ENCODE measurements around the gene UROC1.
A peak's percentile ranks its signal among the peaks of the same experiment; 100 is the strongest.
"Not testable (repeated sequence)": the region's sequence is repeated elsewhere in the genome, so short reads cannot be mapped to it uniquely, and the experiment has no call there.

The UROC1 gene

GRCh38 chr3:126546549-126547239, 29.1 kb upstream of the UROC1 start:
- DNase-seq = no peak

GRCh38 chr3:126546013-126546412, 28.4 kb upstream of the UROC1 start:
- no peak for DNase-seq

GRCh38 chr3:126545544-126545943, 28.0 kb upstream of the UROC1 start:
- DNase-seq = no peak

GRCh38 chr3:126544596-126545281, 27.2 kb upstream of the UROC1 start:
- DNase-seq = no peak

- no peak for DNase-seq
Measured at GRCh38 chr3:126543457-126544061, 26.0 kb upstream of the UROC1 start.

GRCh38 chr3:126542340-126543241, 25.0 kb upstream of the UROC1 start:
- DNase-seq = peak in 1 of 5 experiments; percentile 1

GRCh38 chr3:126541628-126542339, 24.2 kb upstream of the UROC1 start:
- DNase-seq = no peak

GRCh38 chr3:126540951-126541627, 23.5 kb upstream of the UROC1 start:
- peak in 1 of 5 experiments; percentile 1 for DNase-seq

- peak in 1 of 5 experiments; percentile 11 for DNase-seq
Measured at GRCh38 chr3:126540342-126540849, 22.8 kb upstream of the UROC1 start.

GRCh38 chr3:126539558-126540250, 22.1 kb upstream of the UROC1 start:
- DNase-seq = peak in 1 of 5 experiments; percentile 13

- DNase-seq = no peak
Measured at GRCh38 chr3:126538966-126539365, 21.4 kb upstream of the UROC1 start.

- DNase-seq = no peak
Measured at GRCh38 chr3:126538316-126538715, 20.7 kb upstream of the UROC1 start.

GRCh38 chr3:126537730-126538281, 20.2 kb upstream of the UROC1 start:
- DNase-seq = peak in 1 of 5 experiments; percentile 1

GRCh38 chr3:126537116-126537729, 19.6 kb upstream of the UROC1 start:
- no peak for DNase-seq

GRCh38 chr3:126536126-126536525, 18.6 kb upstream of the UROC1 start:
- no peak for DNase-seq

GRCh38 chr3:126535636-126536035, 18.1 kb upstream of the UROC1 start:
- no peak for DNase-seq

- not testable (repeated sequence) for DNase-seq
Measured at GRCh38 chr3:126534716-126535115, 17.1 kb upstream of the UROC1 start.

- no peak for DNase-seq
Measured at GRCh38 chr3:126533506-126533905, 15.9 kb upstream of the UROC1 start.

- no peak for DNase-seq
Measured at GRCh38 chr3:126531051-126531330, 13.4 kb upstream of the UROC1 start.
